ENCODE results near the gene ARMC6.

ARMC6 gene

GRCh38 chr19:19075126-19075525 lies 41.7 kb downstream of the ARMC6 start:
- Histone ChIP-seq H3K27me3 (ENCODE audit: insufficient read depth, low read depth, severe bottlenecking) (no peaks in the 10 kb centered on the region), H3K27ac (no peak overlapping the region), H3K36me3 (no peaks in the 10 kb centered on the region), H3K4me3 (ENCODE audit: low read depth, low read length) (no peak overlapping the region), H3K9me3 (ENCODE audit: severe bottlenecking) (no peaks in the 10 kb centered on the region)
- TF ChIP-seq CTCF (IDR thresholded peaks at IDR 0.05; ENCODE audit: low read depth, low read length) = no peak
- DNase-seq = no peak

- no peaks in the 10 kb centered on the region for H3K27me3 ChIP-seq (ENCODE audit: insufficient read depth, low read depth, severe bottlenecking)
- no peak for TF ChIP-seq CTCF (IDR thresholded peaks at IDR 0.05; ENCODE audit: low read depth, low read length)
Measured at GRCh38 chr19:19076476-19076875, 43.1 kb downstream of the ARMC6 start.

GRCh38 chr19:19077103-19077502 lies 43.7 kb downstream of the ARMC6 start:
- no peak for DNase-seq
- no peaks in the 10 kb centered on the region for H3K27me3 ChIP-seq (ENCODE audit: insufficient read depth, low read depth, severe bottlenecking)
- no peaks in the 10 kb centered on the region for H3K36me3 ChIP-seq
- TF ChIP-seq CTCF (IDR thresholded peaks at IDR 0.05; ENCODE audit: low read depth, low read length) = no peak
- no peaks in the 10 kb centered on the region for H3K9me3 ChIP-seq (ENCODE audit: severe bottlenecking)
- H3K27ac ChIP-seq = no peak overlapping the region
- H3K4me3 ChIP-seq (ENCODE audit: low read depth, low read length) = no peak overlapping the region

More at GRCh38 chr19:19076476-19076875, 43.1 kb downstream of the ARMC6 start:
- Histone ChIP-seq H3K27ac (no peak overlapping the region), H3K9me3 (ENCODE audit: severe bottlenecking) (no peaks in the 10 kb centered on the region), H3K4me3 (ENCODE audit: low read depth, low read length) (no peak overlapping the region), H3K36me3 (no peaks in the 10 kb centered on the region)
- no peak for DNase-seq

GRCh38 chr19:19078801-19079200 lies 45.4 kb downstream of the ARMC6 start:
- no peak overlapping the region for H3K4me3 ChIP-seq (ENCODE audit: low read depth, low read length)
- H3K27ac ChIP-seq = no peak overlapping the region
- no peak for TF ChIP-seq CTCF (IDR thresholded peaks at IDR 0.05; ENCODE audit: low read depth, low read length)
- no peaks in the 10 kb centered on the region for H3K9me3 ChIP-seq (ENCODE audit: severe bottlenecking)
- no peaks in the 10 kb centered on the region for H3K36me3 ChIP-seq
- no peaks in the 10 kb centered on the region for H3K27me3 ChIP-seq (ENCODE audit: insufficient read depth, low read depth, severe bottlenecking)
- no peak for DNase-seq

GRCh38 chr19:19079571-19079970 lies 46.2 kb downstream of the ARMC6 start:
- Histone ChIP-seq H3K27me3 (ENCODE audit: insufficient read depth, low read depth, severe bottlenecking) (no peaks in the 10 kb centered on the region), H3K27ac (no peak overlapping the region)

More at GRCh38 chr19:19079571-19079970, 46.2 kb downstream of the ARMC6 start:
- H3K36me3 ChIP-seq = no peaks in the 10 kb centered on the region
- no peak overlapping the region for H3K4me3 ChIP-seq (ENCODE audit: low read depth, low read length)
- no peaks in the 10 kb centered on the region for H3K9me3 ChIP-seq (ENCODE audit: severe bottlenecking)
- TF ChIP-seq CTCF (IDR thresholded peaks at IDR 0.05; ENCODE audit: low read depth, low read length) = no peak
- no peak for DNase-seq
